GM10248 (cell line): Measurements from ENCODE around the gene CFAP45.

Source experiments
- CTCF ChIA-PET: fragments of 300-600 bp; sonication (Branson Sonifier 250); formaldehyde crosslinking; extraction: SDS; loops from one replicate; lab custom pipeline; 2021; ENCODE audit warnings: antibody characterized with exemption; lab: Yijun Ruan, JAX
- POLR2A ChIA-PET: fragments of 350-650 bp; sonication (Branson Sonifier 250); formaldehyde crosslinking; extraction: SDS; loops from one replicate; lab custom pipeline; 2020; ENCODE audit warnings: antibody characterized with exemption; lab: Yijun Ruan, JAX
- DNase-seq: peaks from one replicate; pipeline ENCODE4 v3.0.0; 2012; ENCODE audit errors: extremely low spot score
- TF ChIP-seq, protein P1 (sequence below): IDR thresholded peaks from 2 replicates; pipeline ENCODE4 v1.5.1; 2012; ENCODE audit warnings: mild to moderate bottlenecking, low read depth; ENCODE audit errors: extremely low read depth, missing control alignments, control extremely low read depth

The CFAP45 gene

DNA sequence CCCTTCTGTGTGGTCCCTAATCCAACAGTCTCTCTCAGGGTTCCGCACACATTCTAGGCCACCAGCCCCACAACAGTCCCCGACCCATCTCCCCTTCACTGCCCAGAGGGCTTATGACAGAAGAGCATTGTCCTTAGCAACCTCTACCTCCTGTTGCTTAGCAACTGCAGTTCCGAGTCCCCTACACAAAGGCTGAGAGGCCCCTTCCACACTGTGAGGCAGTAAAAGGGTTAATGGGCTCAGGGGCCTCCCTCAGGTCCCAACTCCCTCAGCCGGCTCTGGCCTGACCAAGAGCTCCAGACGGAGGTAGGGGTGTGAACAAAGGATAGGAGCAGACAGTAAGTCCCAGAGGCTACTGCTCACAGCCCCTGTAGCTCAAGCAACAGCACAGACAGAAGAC, 41.2 kb upstream of the CFAP45 start:
- TF ChIP-seq, protein P1, sequence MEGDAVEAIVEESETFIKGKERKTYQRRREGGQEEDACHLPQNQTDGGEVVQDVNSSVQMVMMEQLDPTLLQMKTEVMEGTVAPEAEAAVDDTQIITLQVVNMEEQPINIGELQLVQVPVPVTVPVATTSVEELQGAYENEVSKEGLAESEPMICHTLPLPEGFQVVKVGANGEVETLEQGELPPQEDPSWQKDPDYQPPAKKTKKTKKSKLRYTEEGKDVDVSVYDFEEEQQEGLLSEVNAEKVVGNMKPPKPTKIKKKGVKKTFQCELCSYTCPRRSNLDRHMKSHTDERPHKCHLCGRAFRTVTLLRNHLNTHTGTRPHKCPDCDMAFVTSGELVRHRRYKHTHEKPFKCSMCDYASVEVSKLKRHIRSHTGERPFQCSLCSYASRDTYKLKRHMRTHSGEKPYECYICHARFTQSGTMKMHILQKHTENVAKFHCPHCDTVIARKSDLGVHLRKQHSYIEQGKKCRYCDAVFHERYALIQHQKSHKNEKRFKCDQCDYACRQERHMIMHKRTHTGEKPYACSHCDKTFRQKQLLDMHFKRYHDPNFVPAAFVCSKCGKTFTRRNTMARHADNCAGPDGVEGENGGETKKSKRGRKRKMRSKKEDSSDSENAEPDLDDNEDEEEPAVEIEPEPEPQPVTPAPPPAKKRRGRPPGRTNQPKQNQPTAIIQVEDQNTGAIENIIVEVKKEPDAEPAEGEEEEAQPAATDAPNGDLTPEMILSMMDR = no peak
- ChIA-PET CTCF (interaction anchor here (1.1 to 13.3 kb wide), 2 partner anchors 50 to 65 kb away, joined by 3 to 232 read pairs; no protein-coding TSS in a partner anchor), POLR2A (no interaction called here)
- DNase-seq = no peak

- DNase-seq = no peak
- POLR2A ChIA-PET = no interaction called here
- CTCF ChIA-PET = interaction anchor here (1.0 to 13.3 kb wide), 5 partner anchors 12 to 312 kb away, joined by 3 to 232 read pairs (median 3); no protein-coding TSS in a partner anchor
Measured at GRCh38 chr1:159940006-159940620, 40.1 kb upstream of the CFAP45 start.

DNA sequence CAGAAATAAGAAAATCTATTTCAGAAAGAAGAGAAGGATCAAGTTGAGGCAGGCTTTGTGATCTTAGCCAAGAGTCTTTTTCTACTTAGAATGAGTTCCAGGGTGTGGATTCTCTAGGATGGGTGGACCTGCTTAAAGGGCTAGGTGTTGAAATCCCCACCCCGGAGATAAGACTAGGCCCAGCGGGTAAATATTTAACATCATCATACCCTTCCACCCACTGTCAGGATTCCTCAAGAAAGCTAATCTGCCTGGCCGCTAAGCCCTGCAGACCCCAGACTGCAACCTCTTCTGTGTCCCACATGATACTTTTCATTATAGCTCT, 39.7 kb upstream of the CFAP45 start:
- ChIA-PET CTCF (interaction anchor here (1.0 to 13.3 kb wide), 5 partner anchors 12 to 312 kb away, joined by 3 to 232 read pairs (median 5); no protein-coding TSS in a partner anchor), POLR2A (no interaction called here)
- no peak for DNase-seq
- TF ChIP-seq, protein P1 = no peak

More at GRCh38 chr1:159940006-159940620, 40.1 kb upstream of the CFAP45 start:
- TF ChIP-seq, protein P1 = no peak

DNA sequence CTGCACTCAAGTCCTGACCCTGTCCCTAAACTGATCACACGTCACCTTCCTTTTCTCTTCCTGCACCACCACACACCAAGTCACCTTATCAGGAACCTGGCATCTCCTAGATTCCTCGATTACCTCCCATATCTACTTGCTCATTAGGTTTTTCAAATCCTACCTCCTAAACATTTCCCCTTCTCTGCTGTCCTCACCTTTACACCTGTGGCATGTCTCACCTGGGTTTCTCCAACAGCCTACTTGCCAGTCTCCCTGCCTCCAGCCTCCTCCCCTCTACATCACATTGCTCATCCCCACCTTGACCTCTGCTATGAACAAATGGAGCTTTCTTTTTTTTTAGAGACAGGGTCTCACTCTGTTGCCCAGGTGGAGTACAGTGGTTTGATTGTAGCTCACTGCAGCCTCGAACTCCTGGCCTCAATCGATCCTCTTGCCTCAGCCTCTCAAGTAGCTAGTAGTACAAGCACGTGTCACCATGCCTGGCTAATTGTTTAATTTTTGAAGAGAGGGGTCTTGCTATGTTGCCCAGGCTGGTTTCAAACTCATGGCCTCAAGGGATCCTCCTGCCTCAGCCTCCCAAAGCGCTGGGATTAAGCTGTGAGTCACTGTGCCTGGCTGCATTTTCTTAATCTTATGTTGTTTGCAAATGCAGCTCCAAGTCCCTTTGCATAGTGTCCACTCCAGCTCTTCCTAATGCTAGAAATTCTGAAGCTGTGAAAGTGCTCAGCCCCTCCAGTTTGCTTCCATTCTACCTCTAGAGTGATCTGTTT, 39.1 kb upstream of the CFAP45 start:
- ChIA-PET CTCF (interaction anchor here (0.8 to 13.3 kb wide), 12 partner anchors 13 to 437 kb away, joined by 3 to 232 read pairs (median 6); partner anchors contain the start of gene TAGLN2), POLR2A (interaction anchor here (1.2 kb wide), 1 partner anchor 9 kb away, joined by 3 read pairs; no protein-coding TSS in a partner anchor)
- no peak for DNase-seq
- TF ChIP-seq, protein P1 = no peak

GRCh38 chr1:159938211-159938852, 38.4 kb upstream of the CFAP45 start:
- POLR2A ChIA-PET = interaction anchor here (1.2 kb wide), 1 partner anchor 8 kb away, joined by 3 read pairs; no protein-coding TSS in a partner anchor
- TF ChIP-seq, protein P1 = no peak
- CTCF ChIA-PET = interaction anchor here (0.8 to 13.3 kb wide), 11 partner anchors 11 to 438 kb away, joined by 3 to 232 read pairs (median 7); partner anchors contain the start of gene TAGLN2
- DNase-seq = no peak
